HL-60 (cell line): ENCODE measurements around the gene HSPBAP1.

Experiments
- DNase-seq, 2 experiments: peaks; one replicate each; pipeline ENCODE4 v3.0.0-alpha.2; 2010 to 2020; ENCODE audit warnings: low read depth in 1 of 2, low spot score in 1 of 2
- H3K27ac ChIP-seq: fragments of 250-450 bp; sonication (Bioruptor Pico); replicated peaks from 2 replicates; pipeline ENCODE4 v1.5.1; 2020; ENCODE audit warnings: mild to moderate bottlenecking, moderate library complexity
- H3K27me3 ChIP-seq: fragments of 250-450 bp; sonication (Bioruptor Pico); 2 replicates; pipeline ENCODE4 v1.5.1; 2021; ENCODE audit warnings: mild to moderate bottlenecking, moderate library complexity; ENCODE audit not compliant: insufficient read depth, poor library complexity, severe bottlenecking
- H3K4me3 ChIP-seq: replicated peaks from 2 replicates; pipeline ENCODE4 v1.5.1; 2011; ENCODE audit warnings: mild to moderate bottlenecking, control low read depth, low read length; ENCODE audit not compliant: insufficient read depth
- GABPA ChIP-seq: IDR thresholded peaks from 2 replicates; pipeline ENCODE4 v1.6.1; 2012; ENCODE audit warnings: low read depth
- POLR2AphosphoS5 ChIP-seq: IDR thresholded peaks from 2 replicates; pipeline ENCODE4 v1.6.1; 2012; ENCODE audit warnings: low read depth
- REST ChIP-seq: IDR thresholded peaks from 2 replicates; pipeline ENCODE4 v1.6.1; 2012; ENCODE audit warnings: low read depth; ENCODE audit not compliant: insufficient replicate concordance
- SPI1 ChIP-seq: IDR thresholded peaks from 2 replicates; pipeline ENCODE4 v1.6.1; 2012; ENCODE audit warnings: low read depth, mild to moderate bottlenecking, borderline replicate concordance
- TF ChIP-seq, protein P1 (sequence below): IDR thresholded peaks from one replicate; pipeline ENCODE4 v1.5.1; 2011; ENCODE audit warnings: low read length, control low read depth, inconsistent platforms; ENCODE audit not compliant: insufficient read depth

HSPBAP1 gene

GRCh38 chr3:122774564-122774963, 19.1 kb downstream of the HSPBAP1 start:
- no peaks in the 10 kb centered on the region for H3K27me3 ChIP-seq
- DNase-seq: no peak
- H3K4me3 ChIP-seq: no peak overlapping the region
- TF ChIP-seq SPI1 (no peak), REST (no peak), POLR2AphosphoS5 (no peak), GABPA (no peak)
- TF ChIP-seq, protein P1, sequence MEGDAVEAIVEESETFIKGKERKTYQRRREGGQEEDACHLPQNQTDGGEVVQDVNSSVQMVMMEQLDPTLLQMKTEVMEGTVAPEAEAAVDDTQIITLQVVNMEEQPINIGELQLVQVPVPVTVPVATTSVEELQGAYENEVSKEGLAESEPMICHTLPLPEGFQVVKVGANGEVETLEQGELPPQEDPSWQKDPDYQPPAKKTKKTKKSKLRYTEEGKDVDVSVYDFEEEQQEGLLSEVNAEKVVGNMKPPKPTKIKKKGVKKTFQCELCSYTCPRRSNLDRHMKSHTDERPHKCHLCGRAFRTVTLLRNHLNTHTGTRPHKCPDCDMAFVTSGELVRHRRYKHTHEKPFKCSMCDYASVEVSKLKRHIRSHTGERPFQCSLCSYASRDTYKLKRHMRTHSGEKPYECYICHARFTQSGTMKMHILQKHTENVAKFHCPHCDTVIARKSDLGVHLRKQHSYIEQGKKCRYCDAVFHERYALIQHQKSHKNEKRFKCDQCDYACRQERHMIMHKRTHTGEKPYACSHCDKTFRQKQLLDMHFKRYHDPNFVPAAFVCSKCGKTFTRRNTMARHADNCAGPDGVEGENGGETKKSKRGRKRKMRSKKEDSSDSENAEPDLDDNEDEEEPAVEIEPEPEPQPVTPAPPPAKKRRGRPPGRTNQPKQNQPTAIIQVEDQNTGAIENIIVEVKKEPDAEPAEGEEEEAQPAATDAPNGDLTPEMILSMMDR: no peak
- peak overlapping the region; percentile 60 for H3K27ac ChIP-seq

DNA sequence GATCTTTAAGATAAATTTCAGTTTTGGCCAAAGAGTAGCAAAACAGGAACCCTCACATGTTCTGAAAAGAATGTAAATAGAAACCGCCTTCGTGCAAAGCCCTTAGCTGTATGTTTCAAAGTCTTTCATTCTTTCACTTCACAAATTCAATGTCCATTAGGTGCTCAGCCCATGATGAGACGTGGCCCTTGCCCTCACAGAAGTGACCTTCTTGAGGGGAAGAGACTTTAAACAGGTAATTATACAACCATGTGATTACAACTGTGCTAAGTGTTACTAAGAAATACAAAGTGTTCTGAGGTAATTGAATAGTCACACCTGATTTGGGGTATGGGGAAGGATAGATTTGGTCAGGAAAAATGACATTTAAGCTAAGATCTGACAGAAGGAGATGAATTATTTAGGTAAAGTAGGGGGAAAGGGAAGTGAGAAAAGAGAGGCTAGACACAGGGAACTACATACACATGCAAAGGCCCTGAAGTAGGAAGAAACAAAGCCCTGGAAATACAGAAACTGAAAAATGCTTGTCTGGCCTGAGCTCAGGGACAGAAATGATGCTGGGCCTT, 19.6 kb downstream of the HSPBAP1 start:
- DNase-seq: no peak
- Histone ChIP-seq H3K27me3 (no peaks in the 10 kb centered on the region), H3K27ac (peak overlapping the region; percentile 60), H3K4me3 (no peak overlapping the region)
- TF ChIP-seq SPI1: peak; percentile 30; the same call in 1 of the 2 replicates
- TF ChIP-seq, protein P1: no peak

GRCh38 chr3:122772827-122773226, 20.8 kb downstream of the HSPBAP1 start:
- DNase-seq: no peak
- TF ChIP-seq POLR2AphosphoS5 (no peak), GABPA (no peak), SPI1 (no peak)
- TF ChIP-seq, protein P1: no peak
- Histone ChIP-seq H3K27ac (no peak overlapping the region), H3K4me3 (no peak overlapping the region), H3K27me3 (no peaks in the 10 kb centered on the region)

DNA sequence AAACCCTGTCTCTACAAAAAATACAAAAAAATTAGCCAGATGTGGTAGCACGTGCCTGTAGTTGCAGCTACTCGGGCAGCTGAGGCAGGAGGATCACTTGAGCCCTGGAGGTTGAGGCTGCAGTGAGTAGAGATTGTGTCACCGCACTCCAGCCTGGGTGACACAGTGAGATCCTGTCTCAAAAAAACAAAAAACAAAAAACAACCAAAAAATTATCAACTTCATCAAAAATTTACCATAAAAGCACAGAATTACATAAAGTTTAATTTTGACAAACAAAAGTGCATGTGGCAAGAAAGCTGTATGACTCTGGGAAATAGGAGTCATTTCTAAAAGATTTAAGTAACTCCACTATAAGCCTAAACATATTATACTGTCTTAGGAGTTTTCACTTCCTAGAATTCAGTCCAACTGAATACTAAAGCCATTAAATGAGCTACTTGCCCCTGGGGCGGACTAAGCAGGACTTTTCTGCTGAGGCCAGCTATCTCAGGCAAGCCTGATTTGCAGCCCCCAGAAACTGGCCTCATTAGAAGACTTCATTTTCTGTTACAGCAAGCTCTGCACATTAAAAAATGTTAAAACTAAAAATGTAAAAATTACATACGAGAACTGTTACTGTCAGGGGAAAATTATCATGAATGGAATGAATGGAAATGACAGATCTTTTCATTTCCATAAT, 23.0 kb downstream of the HSPBAP1 start:
- Histone ChIP-seq H3K27ac (peak overlapping the region; percentile 97), H3K27me3 (no peaks in the 10 kb centered on the region), H3K4me3 (no peak overlapping the region)
- TF ChIP-seq REST (no peak), POLR2AphosphoS5 (no peak), GABPA (no peak), SPI1 (no peak)
- TF ChIP-seq, protein P1: no peak
- DNase-seq: no peak
